Sigmoid colon (tissue), 4 donors: ENCODE results near the gene KIF13A.

Experiments
- POLR2AphosphoS5 ChIP-seq, 4 donors: sonication (generic); formaldehyde crosslinking; IDR thresholded peaks; one replicate each; pipeline ENCODE4 v1.6.1; 2017; ENCODE audit warnings: antibody characterized with exemption in 4 of 4
- TF ChIP-seq, protein P1 (sequence below), 4 experiments: fragments of 450-650 bp in 3 of 4; fragments of 200-600 bp in 1 of 4; IDR thresholded peaks; one replicate each; pipeline ENCODE4 v1.5.1; 2016 to 2019; ENCODE audit warnings: antibody characterized with exemption in 4 of 4, mild to moderate bottlenecking in 3 of 4, moderate library complexity in 2 of 4

DNA sequence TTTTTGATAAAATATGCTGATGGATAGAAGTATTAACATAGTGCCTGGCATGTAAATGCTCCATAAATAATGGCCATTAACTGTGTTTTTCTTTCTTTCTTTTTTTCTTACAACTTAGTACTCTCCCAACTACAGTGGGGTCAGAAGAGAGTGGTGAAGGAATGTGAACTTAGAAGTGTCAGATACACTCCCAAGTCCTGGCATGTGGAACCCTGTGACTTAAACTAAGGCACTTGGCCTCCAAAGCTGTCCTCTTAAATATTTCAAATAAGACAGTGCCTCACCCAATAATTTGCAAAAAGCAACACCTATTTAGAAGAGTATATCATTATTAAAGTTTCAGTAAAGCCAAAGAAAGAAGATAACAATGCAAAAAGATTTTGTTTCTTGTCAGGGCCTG, 151.7 kb downstream of the KIF13A start:
- TF ChIP-seq POLR2AphosphoS5 (IDR thresholded peaks at IDR 0.05) = no peak
- TF ChIP-seq, protein P1, sequence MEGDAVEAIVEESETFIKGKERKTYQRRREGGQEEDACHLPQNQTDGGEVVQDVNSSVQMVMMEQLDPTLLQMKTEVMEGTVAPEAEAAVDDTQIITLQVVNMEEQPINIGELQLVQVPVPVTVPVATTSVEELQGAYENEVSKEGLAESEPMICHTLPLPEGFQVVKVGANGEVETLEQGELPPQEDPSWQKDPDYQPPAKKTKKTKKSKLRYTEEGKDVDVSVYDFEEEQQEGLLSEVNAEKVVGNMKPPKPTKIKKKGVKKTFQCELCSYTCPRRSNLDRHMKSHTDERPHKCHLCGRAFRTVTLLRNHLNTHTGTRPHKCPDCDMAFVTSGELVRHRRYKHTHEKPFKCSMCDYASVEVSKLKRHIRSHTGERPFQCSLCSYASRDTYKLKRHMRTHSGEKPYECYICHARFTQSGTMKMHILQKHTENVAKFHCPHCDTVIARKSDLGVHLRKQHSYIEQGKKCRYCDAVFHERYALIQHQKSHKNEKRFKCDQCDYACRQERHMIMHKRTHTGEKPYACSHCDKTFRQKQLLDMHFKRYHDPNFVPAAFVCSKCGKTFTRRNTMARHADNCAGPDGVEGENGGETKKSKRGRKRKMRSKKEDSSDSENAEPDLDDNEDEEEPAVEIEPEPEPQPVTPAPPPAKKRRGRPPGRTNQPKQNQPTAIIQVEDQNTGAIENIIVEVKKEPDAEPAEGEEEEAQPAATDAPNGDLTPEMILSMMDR (IDR thresholded peaks at IDR 0.05) = no peak
